ENCODE data around the gene GRAP. TPM values are rescaled to one million over a fixed set of nuclear protein-coding genes. Genes with fewer than 3 reads are reported as not detected.

The GRAP gene
- total RNA-seq, 1 donor from 2014 or later = 2.1 TPM

GRCh38 chr17:19001907-19002590 is 44.7 kb downstream of the GRAP start:
- no peak for DNase-seq (ENCODE audit: low read depth, low spot score)
- Mint-ChIP-seq H3K9me3 (no peaks in the 10 kb centered on the region), H3K4me1 (no peaks in the 10 kb centered on the region), H3K27ac (ENCODE audit: unreplicated experiment) (no peak overlapping the region), H3K36me3 (ENCODE audit: low read depth) (peaks cover 2% of the 10 kb centered on the region), H3K27me3 (ENCODE audit: low read depth) (peaks cover 38% of the 10 kb centered on the region), H3K4me3 (no peak overlapping the region)
- no peak for TF ChIP-seq CTCF (conservative IDR thresholded peaks at IDR 0.05)

GRCh38 chr17:19000531-19001325 is 46.0 kb downstream of the GRAP start:
- peaks cover 31% of the 10 kb centered on the region for H3K27me3 Mint-ChIP-seq (ENCODE audit: low read depth)
- H3K4me1 Mint-ChIP-seq = no peaks in the 10 kb centered on the region
- H3K4me3 Mint-ChIP-seq = no peak overlapping the region
- H3K9me3 Mint-ChIP-seq = no peaks in the 10 kb centered on the region
- H3K27ac Mint-ChIP-seq (ENCODE audit: unreplicated experiment) = peak overlapping the region; percentile 35
- no peaks in the 10 kb centered on the region for H3K36me3 Mint-ChIP-seq (ENCODE audit: low read depth)
- no peak for DNase-seq (ENCODE audit: low read depth, low spot score)
- no peak for TF ChIP-seq CTCF (conservative IDR thresholded peaks at IDR 0.05)

GRCh38 chr17:18999911-19000310 is 46.8 kb downstream of the GRAP start:
- no peak overlapping the region for H3K27ac Mint-ChIP-seq (ENCODE audit: unreplicated experiment)
- peaks cover 4% of the 10 kb centered on the region for H3K36me3 Mint-ChIP-seq (ENCODE audit: low read depth)
- H3K4me3 Mint-ChIP-seq = no peak overlapping the region
- H3K4me1 Mint-ChIP-seq = no peaks in the 10 kb centered on the region
- H3K9me3 Mint-ChIP-seq = peaks cover 2% of the 10 kb centered on the region
- TF ChIP-seq CTCF (conservative IDR thresholded peaks at IDR 0.05) = no peak
- DNase-seq (ENCODE audit: low read depth, low spot score) = no peak
- H3K27me3 Mint-ChIP-seq (ENCODE audit: low read depth) = peaks cover 27% of the 10 kb centered on the region

- no peak for DNase-seq (ENCODE audit: low read depth, low spot score)
- Mint-ChIP-seq H3K4me3 (no peak overlapping the region), H3K9me3 (peaks cover 2% of the 10 kb centered on the region), H3K27ac (ENCODE audit: unreplicated experiment) (no peak overlapping the region), H3K4me1 (no peaks in the 10 kb centered on the region), H3K36me3 (ENCODE audit: low read depth) (peaks cover 5% of the 10 kb centered on the region), H3K27me3 (ENCODE audit: low read depth) (peaks cover 25% of the 10 kb centered on the region)
- no peak for TF ChIP-seq CTCF (conservative IDR thresholded peaks at IDR 0.05)
Observed at GRCh38 chr17:18999394-18999793, 47.4 kb downstream of the GRAP start.

GRCh38 chr17:18997650-18998196 is 49.0 kb downstream of the GRAP start:
- Mint-ChIP-seq H3K9me3 (peaks cover 2% of the 10 kb centered on the region), H3K27ac (ENCODE audit: unreplicated experiment) (no peak overlapping the region), H3K4me1 (no peaks in the 10 kb centered on the region), H3K4me3 (no peak overlapping the region), H3K27me3 (ENCODE audit: low read depth) (peaks cover 10% of the 10 kb centered on the region), H3K36me3 (ENCODE audit: low read depth) (peaks cover 5% of the 10 kb centered on the region)
- no peak for DNase-seq (ENCODE audit: low read depth, low spot score)
- no peak for TF ChIP-seq CTCF (conservative IDR thresholded peaks at IDR 0.05)
